Measurements from ENCODE around the gene FYN. TPM values are rescaled to one million over a fixed set of nuclear protein-coding genes. Genes with fewer than 3 reads are reported as not detected.

FYN gene
- total and polyA plus RNA-seq, 2 of the 4 experiments (the other 2 are of a cell fraction), result 30.8 to 36.4 TPM

GRCh38 chr6:111628142-111628850, 245.0 kb downstream of the FYN start:
- Histone ChIP-seq H3K4me2 (ENCODE audit: low read depth, low read length) (no peak overlapping the region), H2BK20ac (ENCODE audit: low read depth, low read length) (no peak overlapping the region), H3K36me3 (ENCODE audit: control insufficient read depth, insufficient read depth, low read length) (no peaks in the 10 kb centered on the region), H3K4ac (ENCODE audit: low read depth, low read length) (no peak overlapping the region), H2AK9ac (replicated peaks; ENCODE audit: low read depth, low read length, poor library complexity) (no peak overlapping the region), H3K79me1 (ENCODE audit: low read depth in 1 of 2, low read length in 2 of 2) (no peaks in the 10 kb centered on the region), H3K27me3 (ENCODE audit: control insufficient read depth, insufficient read depth, low read length) (no peaks in the 10 kb centered on the region; the same call in 1 of the 2 replicates), H3K27ac (ENCODE audit: insufficient read depth, low read length) (no peak overlapping the region), H3K9me3 (ENCODE audit: control insufficient read depth, insufficient read depth, low read length) (peaks cover 8% of the 10 kb centered on the region), H2AFZ (replicated peaks; ENCODE audit: low read length, poor library complexity) (no peak overlapping the region), H3K4me1 (ENCODE audit: control insufficient read depth, insufficient read depth, low read length) (peaks cover 11% of the 10 kb centered on the region), H2BK120ac (ENCODE audit: low read depth, low read length) (no peak overlapping the region), H2AK5ac (ENCODE audit: low read depth, low read length) (no peak overlapping the region), H3K14ac (replicated peaks; ENCODE audit: low read depth, low read length) (no peak overlapping the region), H2BK15ac (ENCODE audit: low read depth, low read length) (no peak overlapping the region), H3K56ac (ENCODE audit: extremely low read depth, insufficient read depth, low read length) (no peak overlapping the region), H3K9me1 (ENCODE audit: insufficient read depth, low read length) (peaks cover 6% of the 10 kb centered on the region; the same call in 1 of the 2 replicates), H3K4me3 (ENCODE audit: insufficient read depth, low read depth, low read length) (no peak overlapping the region), H3K23ac (ENCODE audit: low read depth, low read length) (no peak overlapping the region), H4K91ac (ENCODE audit: insufficient read depth, low read depth, low read length) (no peak overlapping the region), H4K20me1 (ENCODE audit: insufficient read depth, low read length) (no peaks in the 10 kb centered on the region), H3K9ac (ENCODE audit: low read depth, low read length) (no peak overlapping the region), H3K18ac (ENCODE audit: low read depth, low read length) (no peak overlapping the region), H2BK5ac (ENCODE audit: low read depth, low read length, poor library complexity, severe bottlenecking) (no peak overlapping the region), H4K5ac (ENCODE audit: low read depth, low read length) (no peak overlapping the region), H4K8ac (ENCODE audit: low read depth in 2 of 2, low read length in 2 of 2) (no peak overlapping the region)
- BruUV-seq (replicated peaks), result no TSS peak
- ChIA-PET CTCF (interaction anchor here (1.1 to 1.3 kb wide), 2 partner anchors 28 to 153 kb away, joined by 3 to 5 read pairs; no protein-coding TSS in a partner anchor), POLR2A (ENCODE audit: unreplicated experiment) (no interaction called here)
- no peak for DNase-seq
- no peak for TF ChIP-seq SMC3 (IDR thresholded peaks at IDR 0.05; ENCODE audit: low read depth, low read length)
- TF ChIP-seq NFE2L2 (IDR thresholded peaks at IDR 0.05; ENCODE audit: low read depth, low read length), result no peak
- TF ChIP-seq RCOR1 (IDR thresholded peaks at IDR 0.05; ENCODE audit: insufficient replicate concordance, low read length), result no peak
- no peak for TF ChIP-seq POLR2A (IDR thresholded peaks at IDR 0.05; ENCODE audit: low read depth, low read length)
- no peak for TF ChIP-seq MAZ (IDR thresholded peaks at IDR 0.05; ENCODE audit: borderline replicate concordance, low read depth, low read length)
- no peak for TF ChIP-seq RAD21 (IDR thresholded peaks at IDR 0.05; ENCODE audit: low read length)
- TF ChIP-seq MXI1 (IDR thresholded peaks at IDR 0.05; ENCODE audit: borderline replicate concordance, low read depth, low read length), result no peak
- no peak for TF ChIP-seq CHD1 (IDR thresholded peaks at IDR 0.05; ENCODE audit: low read depth, low read length)
- in situ Hi-C loops (cut with MboI; ENCODE audit: low sequenced_read_pairs) (no loop called here), dilution Hi-C loops (cut with HindIII; ENCODE audit: low sequenced_read_pairs, unreplicated experiment) (no loop called here), intact Hi-C loops (cut with micrococcal nuclease) (no loop called here)
- no peak for ATAC-seq (ENCODE audit: low read depth)
- 80% methylated on average over 2 of the region's 6 CpGs; no CpG with 5 or more reads in 1 of the 2 experiments for WGBS, 2 experiments (ENCODE audit: extremely low coverage in 2 of 2, insufficient read length in 1 of 2)

Measured in IMR-90 (cell line).